Measurements from ENCODE around the gene PTPRD. TPM values are rescaled to one million over a fixed set of nuclear protein-coding genes. Genes with fewer than 3 reads are reported as not detected.
A peak's percentile ranks its signal among the peaks of the same experiment; 100 is the strongest.

Gene PTPRD
- total RNA-seq, 1 experiment from 2014 or later: not detected

DNA sequence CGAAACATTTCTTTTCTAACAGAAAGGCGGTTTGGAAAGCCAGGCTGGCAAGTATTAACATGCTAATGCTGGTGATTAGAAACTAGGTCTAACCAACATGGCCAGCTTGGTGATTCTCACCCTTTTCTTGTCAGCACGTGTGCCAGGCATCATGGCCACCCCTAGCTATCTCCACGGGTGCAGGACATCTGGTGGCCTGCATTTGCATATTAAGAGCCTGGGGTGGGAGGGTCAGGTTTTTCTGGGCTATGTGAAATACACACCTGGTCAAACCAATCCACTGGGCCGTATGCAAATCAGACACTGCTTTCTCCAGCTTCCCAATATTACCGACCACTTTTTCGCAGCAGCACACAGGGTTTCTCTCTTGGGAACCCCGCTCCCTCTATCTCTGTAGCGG, 612.1 kb downstream of the PTPRD start:
- no peak overlapping the region for H3K27ac ChIP-seq (ENCODE audit: low read depth, low read length, poor library complexity, severe bottlenecking)
- POLR2A ChIA-PET (ENCODE audit: low non-redundant PET): no interaction called here
- DNase-seq (ENCODE audit: low spot score): no peak
- H3K36me3 ChIP-seq (ENCODE audit: insufficient read depth, low read length, poor library complexity, severe bottlenecking): no peaks in the 10 kb centered on the region
- no peak overlapping the region for H3K4me3 ChIP-seq (ENCODE audit: low read depth, low read length, poor library complexity, severe bottlenecking)
- no TSS peak for BruUV-seq (replicated peaks)
- no peaks in the 10 kb centered on the region for H3K4me1 ChIP-seq (ENCODE audit: insufficient read depth, low read length, poor library complexity, severe bottlenecking)
- no peak for TF ChIP-seq EZH2 (IDR thresholded peaks at IDR 0.05; ENCODE audit: borderline replicate concordance, low read depth, low read length, poor library complexity, severe bottlenecking)
- TF ChIP-seq, protein P1, sequence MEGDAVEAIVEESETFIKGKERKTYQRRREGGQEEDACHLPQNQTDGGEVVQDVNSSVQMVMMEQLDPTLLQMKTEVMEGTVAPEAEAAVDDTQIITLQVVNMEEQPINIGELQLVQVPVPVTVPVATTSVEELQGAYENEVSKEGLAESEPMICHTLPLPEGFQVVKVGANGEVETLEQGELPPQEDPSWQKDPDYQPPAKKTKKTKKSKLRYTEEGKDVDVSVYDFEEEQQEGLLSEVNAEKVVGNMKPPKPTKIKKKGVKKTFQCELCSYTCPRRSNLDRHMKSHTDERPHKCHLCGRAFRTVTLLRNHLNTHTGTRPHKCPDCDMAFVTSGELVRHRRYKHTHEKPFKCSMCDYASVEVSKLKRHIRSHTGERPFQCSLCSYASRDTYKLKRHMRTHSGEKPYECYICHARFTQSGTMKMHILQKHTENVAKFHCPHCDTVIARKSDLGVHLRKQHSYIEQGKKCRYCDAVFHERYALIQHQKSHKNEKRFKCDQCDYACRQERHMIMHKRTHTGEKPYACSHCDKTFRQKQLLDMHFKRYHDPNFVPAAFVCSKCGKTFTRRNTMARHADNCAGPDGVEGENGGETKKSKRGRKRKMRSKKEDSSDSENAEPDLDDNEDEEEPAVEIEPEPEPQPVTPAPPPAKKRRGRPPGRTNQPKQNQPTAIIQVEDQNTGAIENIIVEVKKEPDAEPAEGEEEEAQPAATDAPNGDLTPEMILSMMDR (conservative IDR thresholded peaks at IDR 0.05; ENCODE audit: low read depth, low read length): no peak
- H3K27me3 ChIP-seq (replicated peaks; ENCODE audit: insufficient read depth, low read depth, low read length, poor library complexity): no peaks in the 10 kb centered on the region
- CTCF ChIA-PET: no interaction called here
- intact Hi-C loops (cut with micrococcal nuclease; ENCODE audit: unreplicated experiment): no loop called here
- no peaks in the 10 kb centered on the region for H3K9me3 ChIP-seq (ENCODE audit: low read depth, low read length, poor library complexity, severe bottlenecking)

DNA sequence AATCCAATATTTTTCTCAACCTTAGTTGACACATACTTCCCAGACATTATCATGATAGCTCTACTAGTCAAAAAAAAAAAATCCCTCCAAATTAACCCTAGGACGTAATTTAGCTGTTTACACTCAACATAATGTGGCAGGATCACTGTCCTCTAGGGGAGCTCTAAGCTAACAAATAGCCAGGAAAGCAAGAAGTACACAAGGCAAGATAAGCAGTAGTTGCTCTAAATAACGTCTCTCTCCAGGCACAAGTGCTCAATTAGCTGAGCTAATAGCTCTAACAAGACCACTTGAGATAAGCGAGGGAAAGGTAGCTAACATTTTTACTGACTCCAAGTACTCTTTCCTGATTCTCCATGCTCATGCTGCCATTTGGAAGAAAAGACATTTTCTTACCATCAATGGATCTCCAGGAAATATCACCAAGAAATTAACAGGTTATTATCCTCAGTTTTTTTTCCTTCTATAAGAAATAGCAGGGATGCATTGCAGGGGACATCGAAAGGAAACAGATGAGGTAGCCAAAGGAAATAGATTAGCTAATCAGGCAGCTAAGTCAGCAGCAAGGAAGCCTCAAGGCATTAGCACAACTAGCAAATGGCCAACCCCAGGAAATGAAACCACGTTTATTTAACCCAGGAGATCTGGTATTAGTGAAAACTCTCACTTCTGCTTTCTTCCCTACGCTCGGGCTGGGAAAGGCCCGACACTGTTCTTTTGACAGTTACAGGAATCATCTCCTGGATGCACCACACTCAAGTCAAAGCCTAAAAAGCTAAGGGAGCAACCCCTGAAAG, 614.1 kb downstream of the PTPRD start:
- DNase-seq (ENCODE audit: low spot score): peak; percentile 54
- H3K36me3 ChIP-seq (ENCODE audit: insufficient read depth, low read length, poor library complexity, severe bottlenecking): no peaks in the 10 kb centered on the region
- TF ChIP-seq, protein P1 (conservative IDR thresholded peaks at IDR 0.05; ENCODE audit: low read depth, low read length): peak; percentile 61
- TF ChIP-seq EZH2 (IDR thresholded peaks at IDR 0.05; ENCODE audit: borderline replicate concordance, low read depth, low read length, poor library complexity, severe bottlenecking): no peak
- BruUV-seq (replicated peaks): no TSS peak
- CTCF ChIA-PET: interaction anchor here (0.6 to 1.3 kb wide), 6 partner anchors 27 to 359 kb away, joined by 3 to 6 read pairs (median 4); no protein-coding TSS in a partner anchor
- no peak overlapping the region for H3K4me3 ChIP-seq (ENCODE audit: low read depth, low read length, poor library complexity, severe bottlenecking)
- intact Hi-C loops (cut with micrococcal nuclease; ENCODE audit: unreplicated experiment): loop anchor here (5.0 kb wide), 1 partner anchor 269 kb away; no protein-coding TSS in a partner anchor
- POLR2A ChIA-PET (ENCODE audit: low non-redundant PET): no interaction called here
- no peaks in the 10 kb centered on the region for H3K27me3 ChIP-seq (replicated peaks; ENCODE audit: insufficient read depth, low read depth, low read length, poor library complexity)
- no peaks in the 10 kb centered on the region for H3K4me1 ChIP-seq (ENCODE audit: insufficient read depth, low read length, poor library complexity, severe bottlenecking)
- no peak overlapping the region for H3K27ac ChIP-seq (ENCODE audit: low read depth, low read length, poor library complexity, severe bottlenecking)
- H3K9me3 ChIP-seq (ENCODE audit: low read depth, low read length, poor library complexity, severe bottlenecking): no peaks in the 10 kb centered on the region

DNA sequence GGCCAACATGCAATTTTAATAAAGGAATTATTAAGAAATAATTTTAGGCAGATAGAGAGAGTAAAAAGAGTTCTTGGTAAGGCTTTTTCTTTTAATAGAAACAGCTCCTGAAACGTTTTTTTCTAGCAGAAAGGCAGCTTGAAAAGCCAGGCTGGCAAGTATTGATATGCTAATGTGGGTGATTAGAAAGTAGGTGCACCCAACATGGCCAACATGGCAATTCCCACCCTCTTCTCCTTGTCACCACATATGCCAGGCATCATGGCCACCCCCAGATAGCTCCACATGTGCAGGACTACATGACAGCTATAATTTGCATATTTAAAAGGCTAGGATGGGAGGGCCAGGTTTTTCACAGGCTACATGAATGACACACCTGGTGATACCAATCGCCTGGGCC, 615.2 kb downstream of the PTPRD start:
- Histone ChIP-seq H3K27me3 (replicated peaks; ENCODE audit: insufficient read depth, low read depth, low read length, poor library complexity) (no peaks in the 10 kb centered on the region), H3K9me3 (ENCODE audit: low read depth, low read length, poor library complexity, severe bottlenecking) (no peaks in the 10 kb centered on the region), H3K36me3 (ENCODE audit: insufficient read depth, low read length, poor library complexity, severe bottlenecking) (no peaks in the 10 kb centered on the region), H3K27ac (ENCODE audit: low read depth, low read length, poor library complexity, severe bottlenecking) (no peak overlapping the region), H3K4me3 (ENCODE audit: low read depth, low read length, poor library complexity, severe bottlenecking) (no peak overlapping the region), H3K4me1 (ENCODE audit: insufficient read depth, low read length, poor library complexity, severe bottlenecking) (no peaks in the 10 kb centered on the region)
- ChIA-PET POLR2A (ENCODE audit: low non-redundant PET) (no interaction called here), CTCF (no interaction called here)
- no peak for DNase-seq (ENCODE audit: low spot score)
- intact Hi-C loops (cut with micrococcal nuclease; ENCODE audit: unreplicated experiment): loop anchor here (5.0 kb wide), 1 partner anchor 270 kb away; no protein-coding TSS in a partner anchor
- no TSS peak for BruUV-seq (replicated peaks)
- TF ChIP-seq, protein P1 (conservative IDR thresholded peaks at IDR 0.05; ENCODE audit: low read depth, low read length): no peak
- no peak for TF ChIP-seq EZH2 (IDR thresholded peaks at IDR 0.05; ENCODE audit: borderline replicate concordance, low read depth, low read length, poor library complexity, severe bottlenecking)
